HG02678 (cell line): Measurements from ENCODE around the gene ATP1A1.

ENCODE experiments used
- ATAC-seq: cut with Tn5 transposase; IDR thresholded peaks from one replicate; pipeline ENCODE4 v1.9.1; 2021; ENCODE audit warnings: mild to moderate bottlenecking, moderate library complexity; ENCODE audit not compliant: unreplicated experiment

ATP1A1 gene

DNA sequence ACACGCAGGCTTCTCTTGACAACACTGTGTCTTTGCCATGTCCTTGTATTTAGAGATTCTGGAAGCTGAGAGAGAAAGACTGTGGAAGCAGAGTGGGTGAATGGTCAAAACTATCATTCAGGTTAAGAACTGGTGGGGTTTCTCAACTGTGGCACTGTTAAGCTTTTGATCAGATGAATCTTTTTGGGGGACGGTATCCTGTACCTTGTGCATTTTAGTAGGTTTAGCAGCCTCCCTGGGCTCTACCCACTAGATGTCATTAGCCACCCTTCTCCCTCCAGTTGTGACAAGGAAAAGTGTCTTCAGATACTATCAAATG lies 39.4 kb downstream of the ATP1A1 start:
- ATAC-seq = no peak

DNA sequence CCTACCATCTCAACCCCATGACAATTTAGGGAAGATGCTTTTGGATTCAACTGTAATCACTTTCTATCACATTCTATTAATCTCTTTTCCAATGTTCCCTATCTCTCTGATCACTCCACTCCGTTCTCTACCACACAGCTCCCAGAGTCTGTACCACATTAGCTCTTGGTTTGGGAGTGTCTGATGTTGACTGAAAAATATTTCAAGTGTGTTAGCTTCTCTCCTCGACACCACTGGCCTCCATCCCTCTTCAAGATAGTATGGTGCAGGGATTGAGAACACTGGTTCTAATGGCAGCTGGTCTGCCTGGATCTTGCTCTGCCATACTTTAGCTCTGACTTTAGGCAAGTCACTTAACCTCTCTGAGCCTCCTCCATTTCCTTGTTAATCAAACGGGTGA lies 39.9 kb downstream of the ATP1A1 start:
- ATAC-seq = no peak

- ATAC-seq = no peak
These were observed 40.4 kb downstream of the ATP1A1 start for GRCh38 chr1:116413414-116413813.

DNA sequence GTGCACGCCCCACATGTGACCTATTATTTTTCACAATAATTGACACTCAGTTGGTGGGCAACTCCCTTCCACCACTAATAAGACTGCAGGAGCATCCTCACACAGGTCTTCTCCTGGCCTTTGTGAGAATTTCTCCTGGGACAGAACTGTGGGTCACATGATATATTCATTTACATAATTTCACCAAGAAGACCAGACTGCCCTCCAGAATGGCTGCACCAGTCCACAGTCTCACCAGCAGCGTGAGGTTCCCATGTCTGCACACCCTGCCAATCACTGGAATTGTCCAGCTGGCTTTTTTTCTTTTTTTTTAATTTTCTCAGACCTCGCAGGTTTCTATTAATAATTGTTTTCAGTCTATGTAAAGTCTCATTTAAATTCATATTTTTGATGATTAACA lies 41.3 kb downstream of the ATP1A1 start:
- ATAC-seq = no peak

DNA sequence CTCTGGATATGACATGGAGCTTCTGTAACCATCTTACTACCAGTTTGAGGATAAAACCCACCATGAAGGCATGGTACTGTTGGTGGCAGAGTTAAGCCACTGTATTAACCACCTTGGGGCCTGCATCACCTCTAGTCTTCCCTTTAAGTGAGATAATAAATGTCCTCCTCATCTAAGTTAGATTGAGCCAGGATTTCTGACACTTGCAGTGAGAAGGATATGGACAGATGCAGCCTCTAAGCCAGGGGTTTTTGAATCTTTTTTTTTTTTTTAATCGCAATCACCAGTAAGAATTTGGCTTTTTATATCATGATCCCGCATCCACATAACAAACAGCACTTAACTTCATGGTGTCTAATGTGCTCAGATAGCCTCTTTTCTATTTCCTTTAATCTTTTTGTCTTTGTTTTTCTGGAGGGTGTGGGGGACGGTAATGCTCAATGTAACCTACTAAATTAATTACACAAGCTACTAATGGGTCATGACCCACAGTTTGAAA lies 42.2 kb downstream of the ATP1A1 start:
- no peak for ATAC-seq

DNA sequence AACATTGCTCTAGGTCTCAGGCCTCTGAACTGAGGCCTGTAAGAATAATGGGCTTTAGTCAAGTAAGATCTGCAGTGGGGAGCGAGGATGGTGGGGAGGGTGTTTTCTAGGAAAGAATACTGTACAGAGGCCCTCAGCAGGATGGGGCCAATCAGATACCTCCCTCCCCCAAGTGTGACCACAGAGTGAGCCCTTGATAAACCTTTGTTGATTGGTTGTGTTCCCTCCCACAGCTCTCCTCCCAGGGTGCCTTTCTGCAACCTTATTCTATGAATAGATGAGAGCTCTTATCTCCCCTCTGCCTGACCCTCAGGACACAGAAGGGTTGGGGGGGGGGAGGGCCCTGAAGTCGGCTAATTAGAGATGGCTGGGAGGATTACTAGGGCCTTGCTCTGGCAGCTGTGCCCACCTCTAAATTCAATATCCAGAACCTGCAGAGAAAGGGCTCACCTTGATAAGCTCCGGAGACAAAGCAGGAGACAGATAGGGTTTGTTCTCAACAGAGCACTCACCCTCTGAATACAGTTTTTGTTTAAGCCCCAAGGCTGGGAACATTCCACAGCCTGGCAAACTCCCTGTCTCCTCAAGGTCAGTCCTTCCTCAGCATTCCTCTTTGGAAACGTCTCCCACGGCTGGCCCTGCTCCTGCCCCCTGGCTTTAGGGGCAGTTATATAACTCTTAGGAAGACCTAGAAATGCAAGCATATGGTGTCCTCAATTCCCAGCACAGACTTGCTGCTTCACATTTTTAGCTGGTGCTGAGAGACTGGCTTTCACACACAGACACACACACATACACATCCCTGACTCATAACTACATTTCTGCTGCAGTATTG lies 42.9 kb downstream of the ATP1A1 start:
- ATAC-seq = no peak

DNA sequence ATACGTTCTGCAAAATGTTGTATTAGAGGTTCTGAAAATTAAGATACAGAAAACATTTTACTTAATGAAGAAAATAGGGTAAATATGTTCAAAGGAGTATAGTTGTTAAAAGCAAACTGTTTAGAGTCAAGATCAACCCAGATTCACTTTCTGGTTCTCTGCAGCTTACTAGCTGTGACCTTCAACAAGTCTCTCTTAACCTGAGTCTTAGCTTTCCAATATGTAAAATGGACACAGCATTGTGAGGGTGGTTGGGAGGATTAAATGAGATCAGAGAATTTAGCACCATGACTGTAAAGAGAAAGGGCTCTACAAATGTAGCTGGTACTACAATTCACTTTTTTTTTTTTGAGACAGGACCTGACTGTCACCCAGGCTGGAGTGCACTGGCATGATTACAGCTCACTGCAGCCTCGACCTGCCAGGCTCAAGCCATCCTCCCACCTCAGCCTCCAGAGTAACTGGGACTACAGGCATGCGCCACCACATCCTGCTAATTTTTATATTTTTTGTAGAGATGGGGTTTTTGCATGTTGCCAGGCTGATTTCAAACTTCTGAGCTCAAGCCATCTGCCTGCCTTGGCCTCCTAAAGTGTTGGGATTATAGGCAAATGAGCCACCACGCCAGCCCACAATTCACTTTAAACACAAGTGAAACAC lies 43.9 kb downstream of the ATP1A1 start:
- ATAC-seq = no peak

- no peak for ATAC-seq
These were observed 44.6 kb downstream of the ATP1A1 start for GRCh38 chr1:116417678-116418077.

DNA sequence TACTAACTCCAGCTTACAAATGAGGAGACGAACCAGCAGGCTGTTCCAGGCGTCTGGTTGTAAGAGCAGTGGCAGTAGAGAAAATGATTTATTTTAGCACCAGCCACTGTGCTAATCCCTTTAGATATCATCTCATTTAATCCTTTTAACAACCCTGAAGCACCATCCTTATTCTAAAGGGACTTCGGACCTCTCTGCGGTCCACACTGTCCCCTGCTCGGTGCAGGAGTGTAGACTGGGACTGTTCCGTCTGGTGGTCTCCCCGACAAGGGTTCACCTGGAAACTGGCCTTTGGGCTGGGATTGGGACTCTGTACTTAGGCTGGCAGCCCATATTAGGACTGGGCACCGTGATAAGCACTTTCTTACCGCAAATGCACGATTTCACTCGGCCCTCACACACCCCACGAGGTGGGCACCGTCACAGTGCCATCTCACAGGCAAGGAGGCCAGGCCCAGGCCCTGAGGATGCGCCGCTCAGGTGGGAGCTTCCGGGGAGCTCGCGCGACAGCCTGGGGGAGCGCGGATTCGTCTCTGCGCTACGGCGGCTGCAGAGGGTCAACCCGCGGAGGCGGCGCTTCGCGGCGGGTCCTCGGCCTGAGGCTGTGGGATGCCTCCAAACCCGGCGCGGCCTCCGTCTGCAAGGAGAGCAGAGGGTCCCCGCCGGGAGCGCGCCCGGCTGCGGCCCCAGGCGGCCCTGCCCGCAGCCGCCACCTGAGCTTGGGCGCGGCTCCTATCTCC lies 45.2 kb downstream of the ATP1A1 start:
- peak; percentile 88 for ATAC-seq

DNA sequence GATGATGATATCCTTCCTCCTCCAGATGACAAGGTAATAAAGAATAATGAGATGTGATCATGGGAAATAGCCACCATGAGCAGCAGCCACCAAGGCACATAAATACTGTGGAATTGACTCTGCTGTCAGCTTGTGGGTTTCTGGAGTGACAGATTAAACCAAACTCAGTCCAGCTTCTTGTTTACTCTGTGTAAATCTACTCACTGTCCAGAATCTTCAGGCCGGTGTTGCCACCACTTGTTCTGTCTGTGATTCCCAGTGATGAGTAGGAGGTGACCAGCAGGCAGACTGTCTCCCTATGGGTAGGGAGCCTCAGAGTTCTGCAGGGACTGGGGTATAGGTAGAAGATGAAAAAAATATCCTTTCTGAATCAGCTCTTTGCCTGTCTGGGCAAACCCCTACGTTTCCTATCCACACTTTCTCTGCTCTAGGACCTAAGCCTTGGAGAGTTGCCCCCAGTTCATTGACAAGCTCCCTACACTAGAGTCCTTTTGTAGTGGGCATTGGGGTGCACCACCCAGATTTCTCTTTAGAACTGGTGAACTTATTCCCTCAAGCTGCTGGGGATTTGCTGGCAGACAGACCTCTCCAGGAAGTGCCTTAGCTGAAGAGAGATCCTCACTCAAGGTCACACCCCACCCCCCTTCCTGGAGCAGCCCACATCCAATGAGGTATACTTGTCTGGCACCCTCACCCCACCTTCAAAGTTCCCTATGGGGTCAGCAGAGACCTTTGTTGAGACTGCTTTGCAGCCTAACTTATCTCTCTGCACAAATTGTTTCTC lies 47.6 kb downstream of the ATP1A1 start:
- no peak for ATAC-seq

- ATAC-seq = no peak
These were observed 51.4 kb downstream of the ATP1A1 start for GRCh38 chr1:116424438-116424837.

GRCh38 chr1:116424863-116425262 lies 51.8 kb downstream of the ATP1A1 start:
- no peak for ATAC-seq

- ATAC-seq = no peak
These were observed 52.9 kb downstream of the ATP1A1 start for GRCh38 chr1:116425987-116426386.

- no peak for ATAC-seq
These were observed 53.4 kb downstream of the ATP1A1 start for GRCh38 chr1:116426401-116426800.

DNA sequence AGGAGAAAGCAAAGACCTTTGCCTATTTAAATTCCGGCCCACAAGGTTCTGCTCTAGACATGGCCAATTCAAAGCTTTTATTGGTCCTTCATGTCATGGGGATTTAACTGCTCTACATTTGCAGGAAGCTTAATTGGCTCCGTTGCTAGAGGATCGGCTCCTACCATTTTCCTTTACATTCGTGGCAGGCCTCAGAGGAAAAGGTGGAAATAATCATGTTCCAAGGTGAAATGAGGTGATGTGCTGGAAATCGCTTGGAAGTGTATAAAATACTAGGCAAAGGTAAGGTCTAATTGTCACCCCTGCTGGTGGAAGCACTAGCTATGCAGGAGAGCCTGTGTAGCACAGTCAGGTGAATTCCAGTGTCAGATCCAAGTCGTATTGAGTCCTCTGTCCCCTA lies 55.5 kb downstream of the ATP1A1 start:
- ATAC-seq = no peak

GRCh38 chr1:116429821-116430374 lies 56.9 kb downstream of the ATP1A1 start:
- no peak for ATAC-seq

DNA sequence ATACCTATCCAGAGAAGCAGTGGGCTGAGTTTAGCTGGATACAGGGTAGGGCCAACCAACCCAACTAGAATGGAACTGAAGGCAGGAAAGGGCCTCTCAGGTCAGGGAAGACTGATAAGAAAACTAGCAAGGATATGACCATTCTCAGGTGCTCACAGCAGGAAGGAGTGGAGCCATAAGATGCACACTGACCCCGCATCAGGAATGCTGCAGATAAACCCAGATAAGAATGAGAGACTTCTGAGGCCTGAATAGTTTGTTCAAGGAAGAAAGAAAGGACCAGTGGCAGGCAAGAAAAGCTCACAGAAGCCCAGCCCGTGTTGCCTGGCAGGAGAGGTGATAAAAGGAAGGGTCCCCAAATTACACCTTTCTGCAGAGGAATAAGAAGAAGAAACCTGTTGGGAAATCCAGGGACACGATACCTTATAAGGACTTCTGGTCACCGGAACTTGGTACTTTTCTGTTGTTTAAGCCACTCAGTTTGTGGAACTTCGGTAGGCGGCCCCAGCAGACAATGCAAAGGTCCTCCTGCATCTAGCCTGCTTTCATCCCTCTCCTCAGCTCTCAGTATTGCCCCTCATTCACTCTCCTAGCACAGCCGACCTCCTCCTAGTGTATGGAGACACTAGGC lies 58.9 kb downstream of the ATP1A1 start:
- ATAC-seq = no peak

GRCh38 chr1:116432655-116433265 lies 59.7 kb downstream of the ATP1A1 start:
- no peak for ATAC-seq

- no peak for ATAC-seq
These were observed 60.5 kb downstream of the ATP1A1 start for GRCh38 chr1:116433275-116434257.
